PC-3 (cell line): ENCODE results near the gene DCDC2. TPM values are rescaled to one million over a fixed set of nuclear protein-coding genes. Genes with fewer than 3 reads are reported as not detected.

Experiments
- ATAC-seq: fragments of 200-7000 bp; cut with Tn5 transposase; 2 replicates; pipeline ENCODE4 v1.9.1; 2020; ENCODE audit warnings: mild to moderate bottlenecking, moderate library complexity
- BruUV-seq: library from RNA; stranded (reverse); fragments of 400-500 nt; replicated peaks from 2 replicates; lab custom pipeline; 2021; lab: Mats Ljungman, UMichigan
- CTCF ChIA-PET: fragments of 300-600 bp; sonication (Branson Sonifier 250); formaldehyde crosslinking; loops from one replicate; lab custom pipeline; 2022; ENCODE audit warnings: antibody characterized with exemption; lab: Charles Lee
- POLR2A ChIA-PET: fragments of 300-600 bp; sonication (Branson Sonifier 250); formaldehyde crosslinking; loops from one replicate; lab custom pipeline; 2022; ENCODE audit warnings: antibody characterized with exemption; ENCODE audit not compliant: unreplicated experiment; lab: Charles Lee
- DNase-seq: peaks from one replicate; pipeline ENCODE4 v3.0.0-alpha.2; 2015
- H2AFZ ChIP-seq: fragments of 300-600 bp; sonication (generic); 2 replicates; pipeline ENCODE4 v1.6.0; 2016; ENCODE audit warnings: antibody characterized with exemption, low read length
- H3F3A ChIP-seq: fragments of 300-600 bp; sonication (generic); one replicate; pipeline ENCODE4 v1.6.0; 2017; ENCODE audit warnings: antibody characterized with exemption, low read length, control low read depth, mild to moderate bottlenecking; ENCODE audit not compliant: unreplicated experiment
- H3K27ac ChIP-seq: fragments of 300-600 bp; sonication (generic); 2 replicates; pipeline ENCODE4 v1.5.1; 2016; ENCODE audit warnings: mild to moderate bottlenecking, low read length
- H3K27me3 ChIP-seq: fragments of 300-600 bp; sonication (generic); 2 replicates; pipeline ENCODE4 v1.6.1; 2016; ENCODE audit warnings: low read length, mixed read lengths
- H3K36me3 ChIP-seq: fragments of 300-600 bp; sonication (generic); 2 replicates; pipeline ENCODE4 v1.6.1; 2016; ENCODE audit warnings: low read depth, mixed run types, low read length, mixed read lengths
- H3K4me1 ChIP-seq: fragments of 300-600 bp; sonication (generic); 2 replicates; pipeline ENCODE4 v1.5.1; 2016; ENCODE audit warnings: low read length; ENCODE audit not compliant: insufficient read depth
- H3K4me2 ChIP-seq: fragments of 300-600 bp; sonication (generic); 2 replicates; pipeline ENCODE4 v1.6.0; 2016; ENCODE audit warnings: low read length
- H3K4me3 ChIP-seq: fragments of 300-600 bp; sonication (generic); 2 replicates; pipeline ENCODE4 v1.5.1; 2016; ENCODE audit warnings: mild to moderate bottlenecking, low read length, mixed read lengths
- H3K79me2 ChIP-seq: fragments of 300-600 bp; sonication (generic); 2 replicates; pipeline ENCODE4 v1.6.1; 2017; ENCODE audit warnings: low read length, mixed read lengths
- H3K9ac ChIP-seq: fragments of 300-600 bp; sonication (generic); 2 replicates; pipeline ENCODE4 v1.6.0; 2016; ENCODE audit warnings: mild to moderate bottlenecking, low read length
- H3K9me2 ChIP-seq: fragments of 300-600 bp; sonication (generic); replicated peaks from 2 replicates; pipeline ENCODE4 v1.6.1; 2016; ENCODE audit warnings: mixed run types, low read length, mixed read lengths
- H3K9me3 ChIP-seq: fragments of 300-600 bp; sonication (generic); 2 replicates; pipeline ENCODE4 v1.6.1; 2016; ENCODE audit warnings: low read length, mixed read lengths
- H4K20me1 ChIP-seq: fragments of 300-600 bp; sonication (generic); 2 replicates; pipeline ENCODE4 v1.6.1; 2016; ENCODE audit warnings: low read length, mixed read lengths
- EZH2 ChIP-seq: fragments of 300-600 bp; sonication (generic); IDR thresholded peaks from one replicate; pipeline ENCODE4 v1.6.1; 2017; ENCODE audit warnings: antibody characterized with exemption, mild to moderate bottlenecking, low read length; ENCODE audit not compliant: unreplicated experiment
- EZH2phosphoT487 ChIP-seq: fragments of 300-600 bp; sonication (generic); IDR thresholded peaks from 2 replicates; pipeline ENCODE4 v1.6.1; 2018; ENCODE audit warnings: mild to moderate bottlenecking, antibody characterized with exemption, low read length, borderline replicate concordance
- intact Hi-C: fragments of 100-400 bp; cut with micrococcal nuclease; formaldehyde crosslinking; loops from 2 replicates; pipeline ENCODE4 v1.9.0; 2023
- total RNA-seq: library from RNA; depleted of rRNA; stranded (reverse); fragments of >200 nt; gene quantifications from 2 replicates; pipeline ENCODE4 v1.2.3, GENCODE V29; 2014
- TF ChIP-seq, protein P1 (sequence below): fragments of 300-600 bp; sonication (generic); conservative IDR thresholded peaks from 2 replicates; pipeline ENCODE4 v1.5.1; 2017; ENCODE audit warnings: antibody characterized with exemption, low read depth, mild to moderate bottlenecking, low read length

Gene DCDC2
- total RNA-seq, 1 experiment from 2014 or later, result 0.11 TPM

DNA sequence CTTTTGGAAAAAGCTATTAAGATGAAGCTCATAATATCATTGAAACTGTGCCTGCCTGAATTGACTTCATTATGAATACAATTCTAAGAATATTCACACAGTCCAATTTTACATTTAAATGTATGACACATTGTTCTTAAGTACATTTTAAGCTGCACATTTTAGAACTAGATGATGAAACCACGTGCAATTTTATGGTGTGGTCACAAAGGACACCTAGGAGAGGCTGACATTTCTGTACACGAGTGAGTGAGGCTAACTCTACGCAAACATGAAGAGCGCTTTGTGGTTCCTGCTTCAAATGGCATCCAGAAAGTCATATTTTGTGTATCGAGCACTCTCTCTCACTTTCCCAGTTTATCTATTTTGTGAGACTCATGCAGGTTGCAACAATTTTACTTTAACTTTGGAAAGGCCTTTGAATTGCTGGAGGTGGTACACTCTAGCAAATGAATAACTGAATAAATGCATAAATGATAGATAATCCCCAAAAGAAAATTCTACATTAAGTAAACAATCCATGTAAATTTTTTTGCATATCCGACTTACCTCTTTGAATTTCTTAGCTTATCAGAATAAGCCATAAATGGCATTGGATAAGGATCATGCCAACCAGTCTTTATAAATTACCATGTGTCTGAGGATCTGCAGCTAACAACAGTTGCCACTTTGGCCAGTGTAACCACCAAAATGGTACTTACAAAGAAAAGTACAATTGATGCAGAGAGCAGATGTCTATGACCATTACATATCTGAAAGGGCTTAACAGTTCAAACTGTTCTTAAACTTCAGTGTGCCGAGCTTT, 134.5 kb downstream of the DCDC2 start:
- BruUV-seq, result no TSS peak
- H3K9me3 ChIP-seq, result no peaks in the 10 kb centered on the region
- ATAC-seq, result no peak
- intact Hi-C loops, result no loop called here
- POLR2A ChIA-PET, result no interaction called here
- H3F3A ChIP-seq, result no peaks in the 10 kb centered on the region
- H3K9ac ChIP-seq, result no peak overlapping the region
- no peak overlapping the region for H3K27ac ChIP-seq
- peaks cover 77% of the 10 kb centered on the region for H3K27me3 ChIP-seq
- no peaks in the 10 kb centered on the region for H3K9me2 ChIP-seq
- no peaks in the 10 kb centered on the region for H3K4me1 ChIP-seq
- H2AFZ ChIP-seq, result no peak overlapping the region
- TF ChIP-seq EZH2 (no peak), EZH2phosphoT487 (no peak)
- TF ChIP-seq, protein P1, sequence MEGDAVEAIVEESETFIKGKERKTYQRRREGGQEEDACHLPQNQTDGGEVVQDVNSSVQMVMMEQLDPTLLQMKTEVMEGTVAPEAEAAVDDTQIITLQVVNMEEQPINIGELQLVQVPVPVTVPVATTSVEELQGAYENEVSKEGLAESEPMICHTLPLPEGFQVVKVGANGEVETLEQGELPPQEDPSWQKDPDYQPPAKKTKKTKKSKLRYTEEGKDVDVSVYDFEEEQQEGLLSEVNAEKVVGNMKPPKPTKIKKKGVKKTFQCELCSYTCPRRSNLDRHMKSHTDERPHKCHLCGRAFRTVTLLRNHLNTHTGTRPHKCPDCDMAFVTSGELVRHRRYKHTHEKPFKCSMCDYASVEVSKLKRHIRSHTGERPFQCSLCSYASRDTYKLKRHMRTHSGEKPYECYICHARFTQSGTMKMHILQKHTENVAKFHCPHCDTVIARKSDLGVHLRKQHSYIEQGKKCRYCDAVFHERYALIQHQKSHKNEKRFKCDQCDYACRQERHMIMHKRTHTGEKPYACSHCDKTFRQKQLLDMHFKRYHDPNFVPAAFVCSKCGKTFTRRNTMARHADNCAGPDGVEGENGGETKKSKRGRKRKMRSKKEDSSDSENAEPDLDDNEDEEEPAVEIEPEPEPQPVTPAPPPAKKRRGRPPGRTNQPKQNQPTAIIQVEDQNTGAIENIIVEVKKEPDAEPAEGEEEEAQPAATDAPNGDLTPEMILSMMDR, result no peak
- CTCF ChIA-PET, result no interaction called here
- no peak for DNase-seq
- no peaks in the 10 kb centered on the region for H3K79me2 ChIP-seq
- H3K36me3 ChIP-seq, result no peaks in the 10 kb centered on the region
- no peaks in the 10 kb centered on the region for H4K20me1 ChIP-seq
- H3K4me2 ChIP-seq, result no peak overlapping the region
- no peak overlapping the region for H3K4me3 ChIP-seq

DNA sequence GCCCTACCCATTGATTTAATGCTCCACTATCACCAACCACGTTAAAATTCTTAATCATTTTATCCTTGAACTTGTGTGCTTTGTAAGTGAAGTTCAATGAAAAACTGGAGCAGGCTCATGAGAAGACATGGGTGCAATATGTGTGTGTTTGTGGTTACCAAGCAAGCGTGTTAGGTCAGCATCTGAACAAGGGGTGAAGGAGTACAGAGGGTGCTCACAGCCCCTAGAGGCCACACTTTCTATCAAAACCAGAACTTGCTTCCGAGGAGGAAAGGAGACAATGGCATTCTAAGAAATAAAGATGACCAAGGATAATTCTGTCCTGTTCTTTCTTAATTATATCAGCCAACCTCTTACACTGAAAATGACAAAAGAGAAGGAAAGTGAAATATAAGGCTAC, 138.2 kb downstream of the DCDC2 start:
- Histone ChIP-seq H3K4me1 (no peaks in the 10 kb centered on the region), H4K20me1 (no peaks in the 10 kb centered on the region), H3K27me3 (peaks cover 75% of the 10 kb centered on the region), H3F3A (no peaks in the 10 kb centered on the region), H3K27ac (no peak overlapping the region), H3K4me3 (no peak overlapping the region), H3K9me2 (no peaks in the 10 kb centered on the region), H3K4me2 (no peak overlapping the region), H3K36me3 (no peaks in the 10 kb centered on the region), H3K79me2 (no peaks in the 10 kb centered on the region), H3K9me3 (no peaks in the 10 kb centered on the region), H3K9ac (no peak overlapping the region), H2AFZ (no peak overlapping the region)
- DNase-seq, result no peak
- ATAC-seq, result no peak
- TF ChIP-seq, protein P1, result no peak
- TF ChIP-seq EZH2 (no peak), EZH2phosphoT487 (no peak)
- intact Hi-C loops, result no loop called here
- ChIA-PET POLR2A (no interaction called here), CTCF (no interaction called here)
- BruUV-seq, result no TSS peak

DNA sequence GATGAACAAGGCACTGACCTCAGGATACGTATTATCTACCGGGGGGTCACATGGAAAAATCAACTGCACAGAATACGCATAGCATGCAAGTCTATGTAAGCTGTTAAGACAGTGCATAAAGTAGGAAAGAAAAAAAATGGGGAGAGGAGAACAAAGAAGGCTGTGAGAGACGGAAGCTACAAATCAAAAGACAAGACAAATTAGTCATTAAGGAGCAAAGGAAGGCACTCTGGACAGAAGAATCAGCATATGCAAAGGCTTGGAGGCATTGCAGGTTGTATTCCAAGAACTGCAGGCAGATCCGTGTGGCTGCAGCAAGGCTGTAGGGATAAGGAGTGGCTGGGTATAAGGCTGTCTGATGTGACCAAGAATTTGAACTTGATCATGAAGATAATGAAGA, 142.9 kb downstream of the DCDC2 start:
- no peak overlapping the region for H3K27ac ChIP-seq
- TF ChIP-seq EZH2phosphoT487, result no peak

More for the DNA sequence above, 142.9 kb downstream of the DCDC2 start:
- Histone ChIP-seq H3K36me3 (no peaks in the 10 kb centered on the region), H3K4me2 (no peak overlapping the region), H3K4me3 (no peak overlapping the region), H3K27me3 (peaks cover 78% of the 10 kb centered on the region), H3K9me2 (no peaks in the 10 kb centered on the region), H3K9ac (no peak overlapping the region), H3K9me3 (no peaks in the 10 kb centered on the region), H2AFZ (no peak overlapping the region), H3F3A (no peaks in the 10 kb centered on the region), H3K4me1 (no peaks in the 10 kb centered on the region), H3K79me2 (no peaks in the 10 kb centered on the region), H4K20me1 (no peaks in the 10 kb centered on the region)
- ChIA-PET POLR2A (no interaction called here), CTCF (no interaction called here)
- intact Hi-C loops, result no loop called here
- BruUV-seq, result no TSS peak
- ATAC-seq (no peak), DNase-seq (no peak)
